Ureter (tissue), 1 donor: ENCODE data around the gene TNFRSF1B. TPM values are rescaled to one million over a fixed set of nuclear protein-coding genes. Genes with fewer than 3 reads are reported as not detected.

Source experiments
- DNase-seq: peaks from one replicate; pipeline ENCODE4 v3.0.0-alpha.2; 2020; ENCODE audit warnings: low spot score
- total RNA-seq: library from RNA; stranded (reverse); gene quantifications from one replicate; pipeline ENCODE4 v1.2.4, GENCODE V29; 2023
- donor health status: DM: yes; HTN: yes; CAD: no.

Gene TNFRSF1B
- total RNA-seq = 28.0 TPM

DNA sequence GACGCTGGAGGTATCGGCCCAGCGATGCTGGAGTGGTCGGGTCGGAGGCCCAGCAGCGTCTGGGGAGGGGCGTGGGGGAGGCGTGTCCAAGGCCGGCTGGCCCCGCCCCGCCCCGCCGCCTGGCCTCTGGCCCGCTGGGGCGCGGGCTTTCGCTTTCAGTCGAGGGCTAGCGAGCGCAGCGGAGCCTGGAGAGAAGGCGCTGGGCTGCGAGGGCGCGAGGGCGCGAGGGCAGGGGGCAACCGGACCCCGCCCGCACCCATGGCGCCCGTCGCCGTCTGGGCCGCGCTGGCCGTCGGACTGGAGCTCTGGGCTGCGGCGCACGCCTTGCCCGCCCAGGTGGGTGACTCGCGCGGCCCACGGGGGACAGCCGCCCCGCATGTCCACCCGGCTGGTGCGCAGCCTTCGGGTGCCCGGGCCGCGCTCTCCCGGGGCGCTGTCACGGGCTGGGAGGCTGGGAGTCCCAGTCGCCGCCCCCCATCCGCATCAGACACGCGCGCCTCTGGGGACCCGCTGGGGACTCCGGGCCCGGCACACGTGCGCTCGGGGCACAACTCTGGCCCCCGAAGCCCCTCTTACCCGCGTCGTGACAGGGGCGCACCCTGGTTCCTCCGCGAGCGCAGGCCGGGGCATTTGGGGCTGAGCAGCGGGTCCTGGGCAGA lies at the start of gene TNFRSF1B:
TNFRSF1B (plus strand) TSS at position 158 of the 659 bp plus-strand sequence; CDS start at position 259, 101 bp downstream.
- DNase-seq = no peak

DNA sequence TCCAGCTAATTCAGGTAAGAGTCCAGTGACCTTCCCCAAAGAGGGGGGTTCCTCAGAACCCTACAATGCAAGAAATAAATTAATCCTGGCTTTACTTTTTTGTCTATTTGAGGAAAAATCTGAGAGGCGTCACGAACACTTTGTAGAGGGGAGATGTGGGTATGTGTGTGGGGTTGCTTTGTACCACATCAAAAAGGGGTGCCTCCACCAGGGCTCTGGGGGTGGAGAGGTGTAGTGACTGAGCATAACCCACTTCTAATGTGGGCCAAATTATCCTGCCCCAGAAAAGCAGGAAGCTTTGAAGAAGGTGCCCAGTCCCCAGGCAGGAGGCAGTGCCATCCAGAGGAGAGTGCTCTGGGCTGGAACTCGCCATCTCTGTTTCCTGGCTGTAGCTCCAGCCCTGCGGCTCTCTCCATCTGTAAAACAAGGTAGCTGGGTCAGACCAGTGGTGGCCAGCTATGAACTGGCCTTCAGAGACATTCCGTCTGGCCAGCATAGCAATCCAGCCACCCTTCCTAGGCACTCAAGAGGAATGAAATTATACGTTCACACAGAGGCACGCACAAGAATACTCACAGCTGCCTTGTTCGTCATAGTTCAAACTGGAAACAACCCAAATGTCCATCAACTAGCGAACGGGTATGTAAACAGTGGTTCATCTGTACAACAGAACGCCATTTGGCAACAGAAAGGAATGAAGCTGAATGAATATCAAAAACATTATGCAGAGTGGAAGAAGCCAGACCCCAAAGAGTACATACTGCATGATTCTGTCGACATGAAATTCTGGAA lies 45.4 kb upstream of the TNFRSF1B start:
- no peak for DNase-seq

DNA sequence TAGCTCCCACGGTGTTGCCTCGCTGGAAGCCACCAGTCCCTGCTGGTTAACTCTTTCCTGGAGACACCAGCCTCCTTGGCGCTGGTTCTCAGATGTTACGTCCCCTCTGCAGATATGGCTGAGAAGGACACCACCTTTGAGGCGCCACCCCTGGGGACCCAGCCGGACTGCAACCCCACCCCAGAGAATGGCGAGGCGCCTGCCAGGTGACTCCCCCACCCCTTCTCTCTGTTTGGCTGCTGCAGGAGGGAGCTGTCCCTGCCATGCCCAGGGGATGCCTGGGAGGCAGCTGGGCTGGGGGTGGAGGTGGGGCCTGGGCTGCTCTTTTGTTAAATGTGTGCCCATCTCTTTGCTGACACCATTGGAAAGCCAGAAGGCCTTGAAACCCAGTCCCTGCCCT lies 43.6 kb upstream of the TNFRSF1B start:
- DNase-seq = no peak

DNA sequence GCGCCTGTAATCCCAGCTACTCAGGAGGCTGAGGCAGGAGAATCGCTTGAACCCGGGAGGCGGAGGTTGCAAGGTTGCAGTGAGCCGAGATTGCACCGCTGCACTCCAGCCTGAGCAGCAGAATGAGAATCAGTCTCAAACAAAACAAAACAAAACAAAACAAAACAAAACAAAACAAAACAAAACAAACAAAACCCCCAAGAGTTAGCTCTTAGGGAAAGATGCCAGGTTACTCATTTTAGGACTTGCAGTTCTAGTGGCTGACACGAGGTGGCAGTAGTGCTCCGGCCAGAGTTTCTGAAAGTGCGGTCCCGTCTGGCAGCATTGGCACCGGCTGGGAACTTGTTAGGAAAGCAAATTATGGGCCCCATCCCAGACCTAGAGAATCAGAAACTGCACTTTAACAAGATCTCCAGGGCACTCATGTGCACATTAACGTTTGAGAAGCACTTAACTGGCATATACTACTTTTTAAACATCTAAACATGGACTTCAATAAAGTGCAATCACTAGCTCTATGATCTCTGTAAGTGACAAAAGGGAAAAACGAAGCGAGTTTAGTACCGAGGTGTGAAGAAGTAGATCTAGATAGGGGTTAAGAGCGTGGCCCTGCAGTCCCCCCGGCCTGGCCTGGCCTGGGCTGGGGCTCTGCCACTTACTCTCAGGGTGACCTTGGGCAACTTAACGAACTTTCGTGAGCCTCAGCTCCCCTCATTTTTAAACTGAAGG lies 41.9 kb upstream of the TNFRSF1B start:
- DNase-seq = peak; percentile 85

DNA sequence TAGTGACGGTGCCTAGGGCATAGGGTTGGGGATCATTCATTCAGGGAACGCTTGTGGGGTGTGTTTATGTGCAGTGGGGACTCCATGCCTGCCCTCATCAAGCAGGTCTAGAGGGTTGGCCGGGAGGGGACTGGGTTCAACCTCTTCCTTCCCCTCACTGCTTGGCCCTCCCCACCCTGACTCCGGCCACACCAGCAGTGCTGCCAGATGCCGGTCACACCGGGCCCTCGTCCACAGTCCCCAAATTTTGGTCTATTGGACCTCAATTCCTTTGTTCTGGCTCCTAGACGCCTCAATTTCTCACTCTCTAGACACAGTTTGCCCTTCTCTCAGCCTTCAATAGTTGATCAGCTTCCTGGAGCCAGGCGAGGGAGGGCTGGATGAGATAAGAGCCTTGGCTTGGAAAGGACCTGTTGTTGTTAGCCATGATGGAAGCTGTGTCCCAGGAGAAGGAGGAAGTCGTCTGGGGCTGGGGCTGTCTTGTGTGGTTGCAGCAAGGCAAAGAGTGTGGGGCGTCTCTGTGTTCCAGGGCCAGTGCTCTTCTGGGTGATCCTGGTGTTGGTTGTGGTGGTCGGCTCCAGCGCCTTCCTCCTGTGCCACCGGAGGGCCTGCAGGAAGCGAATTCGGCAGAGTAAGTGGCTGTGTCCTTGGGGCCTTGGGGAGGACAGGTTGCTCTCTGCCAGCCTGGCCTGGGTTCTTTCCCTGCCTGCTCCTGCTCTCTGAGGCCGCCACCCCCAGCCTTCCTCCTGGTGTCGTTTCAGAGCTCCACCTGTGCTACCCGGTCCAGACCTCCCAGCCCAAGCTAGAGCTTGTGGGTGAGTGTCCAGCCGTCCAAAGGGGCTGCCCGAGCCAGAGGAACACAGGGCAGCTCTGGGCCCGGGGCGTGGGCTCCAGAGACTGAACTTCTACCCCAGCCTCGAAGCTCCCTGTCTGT lies 41.1 kb upstream of the TNFRSF1B start:
- no peak for DNase-seq

DNA sequence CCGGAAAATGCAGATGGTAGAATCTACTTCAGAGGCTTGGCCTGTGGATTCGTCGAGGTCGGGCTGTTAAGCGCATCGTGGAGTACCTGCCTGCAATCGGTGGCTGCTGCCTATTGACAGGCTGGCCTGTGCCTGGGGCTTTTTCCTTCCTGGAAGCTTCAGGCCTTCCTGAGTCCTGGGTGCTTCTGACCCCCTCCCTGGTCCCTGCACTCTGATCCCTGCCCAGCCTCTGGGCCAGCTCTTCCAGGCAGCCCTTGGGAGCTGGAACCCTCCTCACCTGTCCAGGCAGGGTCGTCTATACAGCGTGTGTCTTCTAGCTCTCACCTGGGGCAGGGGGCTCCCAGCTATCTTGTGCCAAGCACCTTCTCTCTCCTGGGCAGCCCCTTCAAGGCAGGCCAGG lies 40.0 kb upstream of the TNFRSF1B start:
- no peak for DNase-seq

DNA sequence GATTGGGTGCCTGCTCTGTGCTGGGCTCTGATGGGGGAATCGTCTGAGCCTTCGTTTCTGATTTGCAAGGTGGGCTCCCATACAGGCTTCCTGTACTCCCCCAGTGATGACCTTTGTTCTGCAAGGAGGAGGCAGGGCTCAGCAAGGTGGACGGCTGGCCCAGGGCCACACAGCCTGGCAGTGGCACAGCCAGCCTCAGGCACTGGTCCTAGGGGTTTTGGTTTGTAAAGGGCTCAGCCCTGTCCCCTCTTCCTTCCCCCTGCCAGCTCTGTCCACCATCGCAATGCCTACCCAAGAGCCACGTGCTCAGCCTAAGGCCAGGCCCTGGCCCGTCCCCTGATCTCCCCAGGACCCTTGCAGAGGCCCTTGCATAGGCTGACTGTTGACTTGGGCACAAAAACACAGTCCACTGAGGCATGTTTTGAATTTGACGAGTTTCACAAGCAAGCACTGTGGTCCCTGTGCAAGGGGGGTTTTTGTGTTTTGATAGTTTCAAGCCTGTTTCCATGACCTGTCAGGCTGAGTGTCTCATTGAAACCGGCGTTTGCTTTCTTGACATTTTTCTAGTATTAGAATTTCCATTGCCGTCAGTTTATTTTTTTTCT lies 39.5 kb upstream of the TNFRSF1B start:
- no peak for DNase-seq

DNA sequence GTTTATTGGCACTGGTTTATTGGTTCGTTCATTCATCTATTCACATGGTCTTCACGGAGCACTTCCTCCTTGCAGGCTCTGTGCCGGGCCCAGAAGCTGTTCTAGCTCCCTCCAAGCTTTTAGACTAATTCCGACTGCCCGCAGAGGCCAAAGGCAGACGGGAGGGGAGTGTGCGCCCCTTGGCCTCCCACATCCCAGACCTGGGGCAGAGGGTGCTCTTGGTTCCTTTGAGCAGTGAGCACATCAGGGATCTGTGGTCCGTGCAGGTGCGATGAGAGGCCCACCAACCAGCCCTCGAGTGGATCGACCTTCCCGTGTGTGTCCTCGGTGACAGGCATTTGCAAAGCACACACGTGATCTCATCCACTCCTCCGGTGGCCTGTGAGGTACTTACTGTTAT lies 38.7 kb upstream of the TNFRSF1B start:
- no peak for DNase-seq

DNA sequence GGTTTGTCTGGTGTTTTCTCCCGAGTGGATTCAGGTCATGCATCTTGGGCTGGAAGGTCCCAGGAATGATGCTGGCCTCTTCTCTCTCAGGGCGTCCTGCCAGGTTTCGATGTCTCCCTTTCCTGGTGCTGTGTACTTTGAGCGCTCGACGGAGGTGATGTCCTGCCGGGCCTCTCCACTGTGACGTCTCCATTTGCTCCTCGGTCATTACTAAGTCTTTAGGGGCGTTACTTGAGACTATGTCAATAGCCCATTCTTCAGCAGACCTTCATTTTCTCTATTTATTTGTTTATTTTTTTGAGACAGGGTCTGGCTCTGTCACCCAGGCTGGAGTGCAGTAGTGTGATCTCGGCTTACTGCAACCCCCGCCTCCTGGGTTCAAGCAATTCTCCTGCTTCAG lies 37.2 kb upstream of the TNFRSF1B start:
- no peak for DNase-seq

DNA sequence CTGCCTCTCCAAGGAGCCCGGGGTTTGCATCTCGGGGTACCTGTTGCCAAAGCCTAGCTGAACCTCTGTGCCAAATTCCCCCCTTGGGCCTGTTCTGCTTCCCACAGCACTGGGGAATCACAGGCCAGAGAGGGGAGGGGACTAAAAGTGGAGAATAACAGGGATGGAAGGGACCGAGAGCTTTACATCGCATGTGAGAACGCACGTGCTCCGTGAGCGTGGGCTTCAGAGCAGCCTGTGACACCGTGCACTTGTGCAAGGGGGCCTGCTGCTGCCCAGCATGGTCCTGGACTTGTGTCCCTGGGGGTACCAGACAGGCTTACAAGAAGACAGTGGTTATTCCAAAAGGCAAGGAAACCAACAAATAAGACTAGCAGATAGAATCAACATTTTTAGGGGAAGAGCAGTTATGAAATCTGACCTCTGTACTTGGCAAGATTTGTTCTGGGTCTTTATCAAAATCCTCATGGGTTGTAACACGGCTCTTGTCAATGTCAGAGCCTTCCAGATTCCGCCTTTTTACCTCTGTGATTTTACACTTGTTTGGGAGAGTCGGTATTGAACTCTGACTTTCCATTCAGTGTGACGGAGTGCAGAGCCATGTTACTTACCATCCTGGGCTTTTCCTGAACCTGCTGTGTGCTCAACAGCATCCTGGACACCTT lies 36.2 kb upstream of the TNFRSF1B start:
- no peak for DNase-seq

DNA sequence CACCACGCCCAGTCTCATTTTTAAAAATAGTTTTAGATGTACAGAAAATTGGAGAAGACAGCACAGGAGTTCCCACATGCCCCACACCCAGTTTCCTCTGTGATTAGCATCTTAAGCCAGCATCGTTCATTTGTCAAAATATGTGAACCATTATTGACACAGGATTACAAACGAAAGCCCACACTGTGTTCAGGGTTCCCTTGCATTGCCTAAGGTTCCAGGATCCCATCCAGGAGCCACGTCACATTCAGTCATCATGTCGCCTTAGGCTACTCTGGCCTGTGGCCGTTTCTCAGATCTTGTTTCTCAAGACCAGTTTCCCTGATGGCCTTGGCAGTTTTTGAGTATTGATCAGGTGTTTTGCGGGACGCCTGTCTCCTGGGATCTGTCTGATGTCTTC lies 34.7 kb upstream of the TNFRSF1B start:
- DNase-seq = no peak

DNA sequence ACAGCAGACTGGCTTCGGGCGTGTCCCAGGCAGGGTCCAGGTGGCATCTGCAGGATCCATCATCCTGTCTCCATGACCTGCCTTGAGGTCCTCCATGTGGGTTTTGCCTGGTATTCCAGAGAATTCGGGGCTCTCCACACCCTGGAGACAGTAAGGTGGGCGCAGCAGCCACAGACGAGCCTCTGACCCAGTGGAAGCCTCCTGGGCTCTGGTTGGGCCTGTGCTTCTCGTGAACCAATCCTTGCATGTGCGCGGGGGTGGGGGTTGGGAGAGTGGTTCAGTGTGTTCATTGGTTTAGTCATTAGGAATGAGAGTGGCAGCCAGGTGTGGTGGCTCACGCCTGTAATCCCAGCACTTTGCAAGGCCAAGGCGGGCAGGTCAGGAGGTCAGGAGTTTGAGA lies 32.1 kb upstream of the TNFRSF1B start:
- DNase-seq = no peak

DNA sequence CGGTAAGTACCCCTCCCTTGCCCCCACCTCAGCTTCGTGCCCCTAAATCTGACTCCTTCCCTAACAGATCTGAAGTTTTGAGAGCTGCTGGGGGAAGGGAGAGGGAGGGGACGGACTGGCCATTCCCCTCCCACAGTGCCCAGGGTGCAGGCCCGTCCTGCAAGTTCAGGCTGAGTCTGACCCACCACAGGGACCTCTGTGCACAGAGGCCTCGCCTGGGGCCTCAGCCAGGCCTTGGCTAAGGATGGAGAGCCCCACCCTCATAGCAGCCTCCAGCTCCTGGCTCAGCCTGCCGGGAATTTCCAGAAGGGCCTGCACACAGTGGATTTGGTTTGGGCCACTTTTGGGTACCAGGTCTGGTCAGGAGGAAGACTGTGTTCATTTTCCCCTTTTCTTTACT lies 31.2 kb upstream of the TNFRSF1B start:
- no peak for DNase-seq

DNA sequence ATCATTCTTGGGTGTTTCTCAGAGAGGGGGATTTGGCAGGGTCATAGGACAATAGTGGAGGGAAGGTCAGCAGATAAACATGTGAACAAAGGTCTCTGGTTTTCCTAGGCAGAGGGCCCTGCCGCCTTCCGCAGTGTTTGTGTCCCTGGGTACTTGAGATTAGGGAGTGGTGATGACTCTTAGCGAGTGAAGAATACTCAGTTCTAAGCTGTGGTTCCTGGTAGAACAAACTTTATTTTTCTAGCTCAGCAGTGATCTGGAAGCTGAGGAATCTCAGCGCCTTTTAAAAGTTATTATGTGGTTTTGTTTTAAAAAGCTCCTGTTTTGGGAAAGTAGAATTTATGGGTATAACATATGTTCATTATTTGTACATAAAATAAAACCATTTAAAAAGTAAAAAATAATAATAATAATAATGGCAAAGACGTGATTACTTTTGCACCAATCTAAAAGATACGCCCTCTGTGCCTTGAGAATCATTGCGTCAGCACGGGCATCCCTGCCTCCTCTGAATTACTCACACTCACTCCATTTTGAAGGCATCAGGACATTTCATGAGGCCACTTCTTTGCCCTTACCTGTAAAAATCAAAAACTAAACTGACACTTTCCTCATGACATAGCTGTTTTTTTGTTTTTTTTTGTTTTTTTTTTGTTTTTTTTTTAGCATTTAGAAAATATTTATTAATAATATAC lies 29.7 kb upstream of the TNFRSF1B start:
- no peak for DNase-seq

DNA sequence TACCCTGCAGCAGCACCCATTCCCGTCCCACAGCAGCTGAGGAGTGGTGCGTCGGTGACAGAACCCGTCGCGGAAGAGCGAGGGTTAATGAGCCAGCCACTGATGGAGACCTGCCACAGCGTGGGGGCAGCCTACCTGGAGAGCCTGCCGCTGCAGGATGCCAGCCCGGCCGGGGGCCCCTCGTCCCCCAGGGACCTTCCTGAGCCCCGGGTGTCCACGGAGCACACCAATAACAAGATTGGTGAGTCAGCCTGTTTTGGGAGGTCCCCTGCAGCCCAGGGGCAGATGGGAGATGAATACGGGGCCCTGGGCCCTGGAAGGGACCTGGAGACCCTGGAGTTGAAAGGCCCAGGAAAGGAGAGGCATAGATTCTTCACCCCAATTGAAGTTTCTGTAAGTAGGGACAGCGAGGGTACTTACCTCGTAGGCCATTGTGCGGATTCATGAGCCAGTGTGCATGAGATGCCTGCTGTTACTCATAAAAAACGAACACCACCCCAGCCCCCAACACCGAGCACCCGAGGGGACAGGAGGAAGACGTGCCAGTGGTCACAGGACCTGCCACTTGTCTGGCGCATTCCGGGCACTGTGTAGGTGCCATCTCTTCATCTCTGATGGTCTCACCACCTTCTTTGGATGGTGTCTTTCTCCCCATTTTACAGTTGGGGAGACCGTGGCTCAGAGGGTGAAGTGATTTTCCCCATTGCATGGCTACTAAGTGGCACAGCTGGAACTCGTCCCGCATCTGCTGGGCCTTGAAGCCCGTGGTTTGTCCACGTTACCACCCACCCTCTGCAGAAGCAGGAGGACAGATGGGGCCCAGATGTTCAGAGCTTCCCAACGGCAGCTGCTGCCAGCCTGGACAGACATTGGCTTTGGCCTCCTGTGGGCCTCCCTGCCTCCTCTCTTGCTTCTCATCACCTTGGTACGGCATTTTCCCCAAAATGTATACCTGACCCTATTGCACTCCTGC lies 28.3 kb upstream of the TNFRSF1B start:
- no peak for DNase-seq

DNA sequence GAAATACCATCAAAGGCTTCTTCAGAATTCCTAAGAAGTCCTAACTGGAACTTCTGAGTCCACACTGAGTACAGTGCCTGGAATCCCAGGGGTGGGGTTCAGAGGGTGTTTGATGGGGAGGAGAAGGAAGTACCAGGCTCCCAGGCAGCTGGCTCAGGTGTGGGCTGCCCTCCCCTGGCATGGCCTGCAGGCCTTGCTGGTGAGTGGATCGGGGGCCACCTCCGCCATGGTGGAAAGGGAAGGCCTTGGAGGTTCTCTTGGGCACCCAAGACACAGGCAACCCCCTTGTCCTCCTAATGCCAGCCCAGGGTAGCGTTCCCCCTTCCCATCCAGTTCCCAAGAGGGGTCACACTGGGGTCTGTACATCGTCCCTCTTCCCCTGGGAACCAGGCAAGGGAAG lies 26.8 kb upstream of the TNFRSF1B start:
- DNase-seq = no peak

DNA sequence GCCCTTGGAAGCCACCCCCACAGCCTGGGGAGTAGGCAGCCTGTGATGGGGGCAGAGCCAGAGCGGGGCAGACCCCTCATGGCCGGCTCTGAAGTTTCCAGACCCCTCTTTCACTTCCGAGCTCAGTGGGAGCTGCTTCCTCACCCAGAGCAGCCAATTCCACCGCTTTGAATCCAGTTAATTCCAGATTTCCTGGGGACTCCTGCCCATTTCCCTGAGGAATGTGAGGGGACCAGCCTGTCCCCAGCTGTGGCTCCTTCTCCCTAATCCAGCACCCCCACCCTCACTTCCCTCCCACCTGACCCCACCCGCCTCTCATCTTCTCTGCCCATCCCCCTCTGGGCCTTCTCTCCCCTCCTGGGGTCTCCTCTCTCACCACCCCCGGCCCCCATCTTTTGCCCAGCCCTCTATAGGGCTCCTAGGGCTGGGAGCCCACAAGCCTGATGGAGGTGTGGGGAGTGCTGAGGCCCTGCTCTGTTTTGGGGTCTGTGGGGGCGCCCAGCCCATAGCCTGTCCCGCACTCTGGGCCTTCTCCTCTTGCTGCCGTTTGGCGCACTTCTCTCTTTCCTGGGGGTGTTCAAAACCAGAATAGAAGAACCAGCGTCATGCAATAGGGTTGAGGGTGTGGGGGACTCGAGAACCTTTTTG lies 26.2 kb upstream of the TNFRSF1B start:
- DNase-seq = no peak

DNA sequence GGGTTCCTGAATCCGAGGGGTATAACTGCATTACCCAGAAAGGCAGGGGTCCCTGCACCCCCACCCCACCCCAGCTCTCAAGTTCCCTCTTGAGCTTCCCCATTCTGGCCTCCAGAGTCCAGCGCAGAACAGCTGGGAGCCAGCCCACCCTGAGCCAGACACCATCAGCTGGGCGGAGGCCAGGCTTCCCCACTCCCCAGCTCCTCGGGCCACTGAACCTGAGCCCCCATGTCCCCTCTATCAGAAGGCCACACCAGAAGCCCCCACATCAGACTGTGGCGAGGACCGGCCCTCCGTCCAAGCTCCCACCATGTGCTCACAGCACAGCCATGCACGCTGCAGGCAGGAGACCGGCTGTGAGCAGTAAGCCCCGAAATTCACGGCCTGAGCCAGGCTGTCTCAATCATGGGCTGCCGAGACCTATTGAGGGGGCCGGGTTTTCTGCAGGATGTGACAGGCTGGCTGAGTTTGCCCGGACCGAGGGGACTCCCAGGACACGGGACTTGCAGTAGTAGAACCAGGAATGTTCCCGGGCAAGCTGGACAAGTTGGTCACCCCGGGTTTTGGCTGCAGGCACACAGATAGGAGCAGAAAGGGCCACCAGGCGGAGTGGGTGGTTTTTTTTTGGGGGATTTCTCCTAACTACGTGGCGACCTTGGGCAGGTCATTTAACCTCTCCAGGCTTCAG lies 25.5 kb upstream of the TNFRSF1B start:
- no peak for DNase-seq
